ENCODE results near the gene CFAP77. TPM values are rescaled to one million over a fixed set of nuclear protein-coding genes. Genes with fewer than 3 reads are reported as not detected.

Gene CFAP77
- total and polyA plus RNA-seq, 7 donors, result not detected

- peaks cover 0 to 7% (median 4%) of the 10 kb centered on the region in 4 donors for H3K4me1 ChIP-seq
- no peak overlapping the region for H3K27ac ChIP-seq
- intact Hi-C loops (cut with DNase I), result no loop called here
- H3K4me3 ChIP-seq, result no peak overlapping the region
- peaks cover 10 to 38% (median 22%) of the 10 kb centered on the region in 3 donors for H3K27me3 ChIP-seq
- no peaks in the 10 kb centered on the region for H3K9me3 ChIP-seq
- 88 to 90% methylated on average over 6 of the region's 6 CpGs for WGBS, 2 donors
- peaks cover 0 to 61% (median 11%) of the 10 kb centered on the region in 4 donors for H3K36me3 ChIP-seq
- TF ChIP-seq POLR2AphosphoS5 (IDR thresholded peaks at IDR 0.05), result no peak
- no peak for TF ChIP-seq POLR2A (IDR thresholded peaks at IDR 0.05)
- TF ChIP-seq EP300 (IDR thresholded peaks at IDR 0.05), result no peak
- DNase-seq, result no peak
Measured at GRCh38 chr9:132595319-132595718, 185.3 kb downstream of the CFAP77 start.

DNA sequence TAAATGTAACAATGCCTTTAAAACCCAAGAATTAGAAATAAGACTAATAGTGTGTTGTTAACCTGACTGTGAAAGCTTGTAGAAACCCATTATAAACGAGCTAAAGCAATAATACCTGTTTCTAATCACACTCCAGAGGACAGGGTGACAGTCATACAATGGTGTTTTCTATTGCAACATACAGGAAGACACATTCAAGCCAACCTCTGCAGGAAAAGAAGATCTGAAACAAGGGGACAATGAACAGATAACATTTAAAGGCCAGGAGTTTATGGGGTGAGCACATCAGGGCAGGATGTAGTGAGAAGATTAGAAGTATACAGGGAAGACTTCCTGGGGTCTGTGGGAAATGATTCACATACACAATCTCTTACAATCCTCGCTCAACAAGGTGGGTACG lies 186.2 kb downstream of the CFAP77 start:
- Histone ChIP-seq H3K4me3 (no peak overlapping the region), H3K9me3 (no peaks in the 10 kb centered on the region), H3K27ac (no peak overlapping the region), H3K4me1 (no peaks in the 10 kb centered on the region), H3K27me3 (peaks cover under 1 to 29% (median 13%) of the 10 kb centered on the region in 3 donors), H3K36me3 (peaks cover 0 to 70% (median 11%) of the 10 kb centered on the region in 4 donors)
- TF ChIP-seq POLR2AphosphoS5 (IDR thresholded peaks at IDR 0.05) (no peak), POLR2A (IDR thresholded peaks at IDR 0.05) (no peak), EP300 (IDR thresholded peaks at IDR 0.05) (no peak), CTCF (IDR thresholded peaks at IDR 0.05) (no peak)
- WGBS, 2 donors, result 66 to 77% methylated on average over 3 of the region's 3 CpGs
- intact Hi-C loops (cut with DNase I), result no loop called here
- DNase-seq, result no peak

DNA sequence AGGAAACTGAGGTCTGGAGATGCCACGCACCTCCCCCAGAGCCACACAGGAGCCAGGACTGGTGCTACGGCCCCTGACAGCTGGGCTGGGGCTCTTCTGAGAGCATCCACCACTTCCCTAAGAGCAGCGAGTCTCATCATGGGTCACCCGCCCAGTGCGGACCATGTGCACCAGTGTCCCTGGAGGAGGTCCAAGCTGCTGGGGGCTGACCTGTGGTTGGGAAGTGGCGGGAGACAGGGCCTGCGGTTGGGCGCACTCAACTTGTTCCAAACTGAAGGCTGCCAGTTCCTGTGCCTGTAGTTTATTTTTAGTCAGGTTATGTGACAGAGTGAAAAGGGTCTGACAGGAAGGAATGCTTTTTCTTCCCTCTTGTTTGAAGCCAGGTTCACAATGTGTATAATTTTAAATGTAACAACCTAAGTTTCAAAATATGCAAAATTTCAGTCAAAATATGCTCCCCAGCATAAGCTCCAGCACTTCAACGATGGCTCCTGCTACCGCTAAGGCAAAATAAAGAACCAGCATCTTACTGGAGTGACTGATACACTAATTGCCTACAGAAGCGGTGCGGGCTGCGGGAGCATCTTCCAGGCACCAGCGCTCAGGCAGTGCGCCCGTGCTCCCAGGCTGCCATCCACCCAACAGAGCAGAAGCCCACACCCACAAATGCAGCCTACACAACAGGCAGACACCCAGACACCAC lies 187.2 kb downstream of the CFAP77 start:
- intact Hi-C loops (cut with DNase I), result no loop called here
- H3K36me3 ChIP-seq, result peaks cover 0 to 80% (median 11%) of the 10 kb centered on the region in 4 donors
- peaks cover 0 to 19% (median 3%) of the 10 kb centered on the region in 3 donors for H3K27me3 ChIP-seq
- H3K4me1 ChIP-seq, result no peaks in the 10 kb centered on the region
- no peak overlapping the region for H3K4me3 ChIP-seq
- WGBS, 2 donors, result 90 to 94% methylated on average over 16 of the region's 16 CpGs
- TF ChIP-seq EP300 (IDR thresholded peaks at IDR 0.05) (no peak), POLR2A (IDR thresholded peaks at IDR 0.05) (no peak), POLR2AphosphoS5 (IDR thresholded peaks at IDR 0.05) (no peak), CTCF (IDR thresholded peaks at IDR 0.05) (no peak)
- H3K9me3 ChIP-seq, result no peaks in the 10 kb centered on the region
- no peak overlapping the region for H3K27ac ChIP-seq
- DNase-seq, result no peak

DNA sequence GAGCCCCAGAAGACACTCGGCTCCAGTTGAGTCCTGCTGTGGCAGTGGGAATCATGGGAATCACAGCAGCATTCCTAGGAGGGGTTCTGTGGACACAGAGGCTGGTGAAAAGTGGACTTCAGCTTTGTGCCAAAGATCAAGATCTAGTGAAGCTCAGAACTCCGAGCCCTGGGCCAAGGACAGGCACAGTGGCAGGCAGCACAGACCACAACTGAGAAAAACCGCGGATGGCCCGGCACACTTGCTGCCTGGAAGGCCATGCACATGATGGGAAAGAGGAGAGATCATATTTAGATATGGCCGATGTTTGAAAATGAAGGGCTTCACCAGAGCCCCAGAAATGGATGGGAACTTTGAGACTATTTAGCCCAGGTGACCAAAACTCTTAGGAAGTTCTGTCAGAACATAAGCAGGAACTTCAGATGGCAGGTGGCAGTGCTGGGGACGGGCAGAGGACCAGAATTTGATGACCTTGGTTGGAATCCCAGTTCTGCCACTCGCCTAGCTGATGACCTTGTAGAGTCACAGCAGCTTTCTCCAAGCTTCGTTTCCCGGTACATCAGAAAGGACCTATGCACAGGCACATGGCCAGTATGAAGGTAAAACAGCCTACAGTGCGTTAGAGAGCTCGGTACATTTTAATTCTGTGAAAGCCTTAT lies 190.4 kb downstream of the CFAP77 start:
- DNase-seq, result no peak
- H3K27me3 ChIP-seq, result peaks cover 0 to 6% (median 0%) of the 10 kb centered on the region in 3 donors
- peaks cover 0 to 76% (median under 1%) of the 10 kb centered on the region in 4 donors for H3K36me3 ChIP-seq
- no peak for TF ChIP-seq POLR2AphosphoS5 (IDR thresholded peaks at IDR 0.05)
- no peak for TF ChIP-seq CTCF (IDR thresholded peaks at IDR 0.05)
- H3K4me3 ChIP-seq, result no peak overlapping the region
- WGBS, 2 donors, result 87 to 92% methylated on average over 12 of the region's 12 CpGs
- H3K9me3 ChIP-seq, result no peaks in the 10 kb centered on the region
- H3K4me1 ChIP-seq, result no peaks in the 10 kb centered on the region
- intact Hi-C loops (cut with DNase I), result no loop called here
- no peak overlapping the region for H3K27ac ChIP-seq

DNA sequence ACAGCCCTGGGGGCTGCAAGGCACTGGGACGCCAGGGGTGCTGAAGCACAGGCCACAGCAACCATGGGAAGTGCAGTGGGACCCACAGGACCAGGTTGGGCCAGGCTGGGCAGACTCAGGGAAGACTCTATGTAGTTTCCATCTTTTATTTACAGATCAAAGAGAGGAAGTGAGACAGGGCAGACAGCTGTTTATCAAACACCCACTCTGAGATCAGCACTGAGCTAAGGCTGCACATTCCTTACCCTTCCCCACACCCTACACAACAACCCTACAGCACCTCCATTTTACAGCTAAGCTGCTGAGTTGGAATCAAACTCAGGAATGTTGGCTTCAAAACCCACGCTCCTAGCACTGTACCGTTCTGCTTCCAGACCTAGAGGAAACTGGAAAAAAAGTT lies 192.2 kb downstream of the CFAP77 start:
- no peaks in the 10 kb centered on the region for H3K9me3 ChIP-seq
- TF ChIP-seq POLR2A (IDR thresholded peaks at IDR 0.05) (no peak), CTCF (IDR thresholded peaks at IDR 0.05) (no peak), POLR2AphosphoS5 (IDR thresholded peaks at IDR 0.05) (no peak), EP300 (IDR thresholded peaks at IDR 0.05) (no peak)
- H3K4me3 ChIP-seq, result no peak overlapping the region
- DNase-seq, result no peak
- intact Hi-C loops (cut with DNase I), result no loop called here
- H3K36me3 ChIP-seq, result peaks cover 0 to 78% (median 3%) of the 10 kb centered on the region in 4 donors
- H3K27me3 ChIP-seq, result no peaks in the 10 kb centered on the region
- no peak overlapping the region for H3K27ac ChIP-seq
- 69 to 93% methylated on average over 3 of the region's 3 CpGs for WGBS, 2 donors
- H3K4me1 ChIP-seq, result no peaks in the 10 kb centered on the region

All from sigmoid colon (tissue), 7 donors.